Astrocyte (in vitro differentiated cells and primary cell): ENCODE data around the gene LGALS8.

Experiments
- EZH2 ChIP-seq: IDR thresholded peaks from 2 replicates; pipeline ENCODE4 v1.6.1; 2012; ENCODE audit warnings: mild to moderate bottlenecking, low read length, inconsistent platforms; ENCODE audit not compliant: insufficient read depth
- TF ChIP-seq, protein P1 (sequence below): IDR thresholded peaks from 2 replicates; pipeline ENCODE4 v1.5.1; 2011; ENCODE audit warnings: low read depth, mild to moderate bottlenecking, inconsistent platforms, low read length, moderate library complexity; ENCODE audit not compliant: insufficient read depth

DNA sequence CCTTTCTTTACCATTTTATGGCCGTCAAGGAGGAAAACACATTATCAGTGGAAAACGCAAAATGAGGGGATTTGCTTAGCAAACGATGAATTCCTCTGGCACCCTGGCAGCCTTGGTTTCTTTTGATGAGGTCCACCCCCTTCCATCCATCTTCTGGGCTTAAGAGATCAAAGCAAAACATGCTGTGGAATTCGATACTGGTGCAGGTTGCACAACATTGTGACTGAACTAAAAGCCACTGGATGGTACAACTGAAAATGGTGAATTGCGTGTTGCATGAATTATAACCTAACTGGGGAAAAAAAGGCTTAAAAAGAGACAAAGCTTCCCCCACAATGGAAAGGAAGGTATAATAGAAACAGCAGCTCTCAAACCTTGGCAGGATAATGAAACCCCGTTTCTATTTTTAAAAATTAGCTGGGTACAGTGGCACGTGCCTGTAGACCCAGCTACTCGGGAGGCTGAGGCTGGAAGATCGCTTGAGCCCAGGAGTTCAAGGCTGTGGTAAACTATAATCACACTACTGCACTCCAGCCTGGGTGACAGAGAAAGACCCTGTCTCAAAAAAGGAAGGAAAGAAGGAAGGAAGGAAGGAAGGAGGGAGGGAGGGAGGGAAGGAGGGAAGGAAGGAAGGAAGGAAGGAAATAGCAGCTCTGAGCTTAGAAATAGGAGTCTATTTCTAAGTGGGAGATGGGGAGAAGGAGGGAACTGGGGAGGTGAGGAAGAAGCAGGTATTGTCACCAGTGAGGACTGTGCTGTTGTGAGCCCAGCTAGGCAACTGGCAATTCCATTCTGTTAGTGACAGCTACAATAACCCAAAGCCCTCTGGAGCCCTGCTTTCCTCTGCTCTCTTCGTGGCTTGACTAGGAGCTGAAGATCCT is 29.0 kb upstream of the LGALS8 start:
- TF ChIP-seq, protein P1, sequence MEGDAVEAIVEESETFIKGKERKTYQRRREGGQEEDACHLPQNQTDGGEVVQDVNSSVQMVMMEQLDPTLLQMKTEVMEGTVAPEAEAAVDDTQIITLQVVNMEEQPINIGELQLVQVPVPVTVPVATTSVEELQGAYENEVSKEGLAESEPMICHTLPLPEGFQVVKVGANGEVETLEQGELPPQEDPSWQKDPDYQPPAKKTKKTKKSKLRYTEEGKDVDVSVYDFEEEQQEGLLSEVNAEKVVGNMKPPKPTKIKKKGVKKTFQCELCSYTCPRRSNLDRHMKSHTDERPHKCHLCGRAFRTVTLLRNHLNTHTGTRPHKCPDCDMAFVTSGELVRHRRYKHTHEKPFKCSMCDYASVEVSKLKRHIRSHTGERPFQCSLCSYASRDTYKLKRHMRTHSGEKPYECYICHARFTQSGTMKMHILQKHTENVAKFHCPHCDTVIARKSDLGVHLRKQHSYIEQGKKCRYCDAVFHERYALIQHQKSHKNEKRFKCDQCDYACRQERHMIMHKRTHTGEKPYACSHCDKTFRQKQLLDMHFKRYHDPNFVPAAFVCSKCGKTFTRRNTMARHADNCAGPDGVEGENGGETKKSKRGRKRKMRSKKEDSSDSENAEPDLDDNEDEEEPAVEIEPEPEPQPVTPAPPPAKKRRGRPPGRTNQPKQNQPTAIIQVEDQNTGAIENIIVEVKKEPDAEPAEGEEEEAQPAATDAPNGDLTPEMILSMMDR = no peak
- TF ChIP-seq EZH2 = no peak
